Measurements from ENCODE around the gene FOXN3.

Gene FOXN3

GRCh38 chr14:89325299-89325883, 91.6 kb downstream of the FOXN3 start:
- intact Hi-C loops (cut with DNase I) = no loop called here
- peak in 1 of 42 donors; percentile 3 for DNase-seq

- DNase-seq = peak in 1 of 42 donors; percentile 9
- intact Hi-C loops (cut with DNase I) = no loop called here
Observed at GRCh38 chr14:89324501-89325298, 92.3 kb downstream of the FOXN3 start.

- intact Hi-C loops (cut with DNase I) = no loop called here
- no peak for DNase-seq
Observed at GRCh38 chr14:89320381-89321000, 96.5 kb downstream of the FOXN3 start.

GRCh38 chr14:89319687-89320086, 97.3 kb downstream of the FOXN3 start:
- no peak for DNase-seq
- intact Hi-C loops (cut with DNase I) = no loop called here

GRCh38 chr14:89317051-89317691, 99.9 kb downstream of the FOXN3 start:
- no peak for DNase-seq
- intact Hi-C loops (cut with DNase I) = no loop called here

GRCh38 chr14:89315493-89316470, 101.3 kb downstream of the FOXN3 start:
- intact Hi-C loops (cut with DNase I) = no loop called here
- DNase-seq = peak in 7 of 42 donors; percentile 30 to 54 (median 49)

- intact Hi-C loops (cut with DNase I) = no loop called here
- no peak for DNase-seq
Observed at GRCh38 chr14:89314274-89314673, 102.8 kb downstream of the FOXN3 start.

GRCh38 chr14:89312932-89313331, 104.1 kb downstream of the FOXN3 start:
- DNase-seq = no peak
- intact Hi-C loops (cut with DNase I) = no loop called here

- intact Hi-C loops (cut with DNase I) = no loop called here
- no peak for DNase-seq
Observed at GRCh38 chr14:89310211-89310610, 106.8 kb downstream of the FOXN3 start.

- DNase-seq = no peak
- intact Hi-C loops (cut with DNase I) = no loop called here
Observed at GRCh38 chr14:89309670-89310177, 107.3 kb downstream of the FOXN3 start.

- intact Hi-C loops (cut with DNase I) = no loop called here
- DNase-seq = peak in 2 of 42 donors; percentile 12 to 55
Observed at GRCh38 chr14:89308232-89308959, 108.6 kb downstream of the FOXN3 start.

GRCh38 chr14:89307409-89307808, 109.6 kb downstream of the FOXN3 start:
- no peak for DNase-seq
- intact Hi-C loops (cut with DNase I) = no loop called here

- DNase-seq = no peak
- intact Hi-C loops (cut with DNase I) = no loop called here
Observed at GRCh38 chr14:89304972-89305703, 111.9 kb downstream of the FOXN3 start.

GRCh38 chr14:89304561-89304960, 112.5 kb downstream of the FOXN3 start:
- DNase-seq = no peak
- intact Hi-C loops (cut with DNase I) = no loop called here

- intact Hi-C loops (cut with DNase I) = no loop called here
- DNase-seq = peak in 35 of 42 donors; percentile 16 to 71 (median 42)
Observed at GRCh38 chr14:89303456-89304435, 113.3 kb downstream of the FOXN3 start.

- no peak for DNase-seq
- intact Hi-C loops (cut with DNase I) = no loop called here
Observed at GRCh38 chr14:89302396-89302950, 114.6 kb downstream of the FOXN3 start.
